Hepatocyte (in vitro differentiated cells): Measurements from ENCODE around the gene SGCA. TPM values are rescaled to one million over a fixed set of nuclear protein-coding genes. Genes with fewer than 3 reads are reported as not detected.
A peak's percentile ranks its signal among the peaks of the same experiment; 100 is the strongest.

Source experiments
- DNase-seq: peaks from one replicate; pipeline ENCODE4 v3.0.0-alpha.2; 2016; ENCODE audit warnings: low spot score
- H2AFZ ChIP-seq: fragments of 200-600 bp; sonication (generic); 2 replicates; pipeline ENCODE4 v1.6.0; 2016; ENCODE audit warnings: antibody characterized with exemption, mild to moderate bottlenecking
- H3K27ac ChIP-seq: fragments of 200-600 bp; sonication (generic); 2 replicates; pipeline ENCODE4 v1.5.1; 2016; ENCODE audit warnings: mild to moderate bottlenecking
- H3K27me3 ChIP-seq: fragments of 200-600 bp; sonication (generic); 2 replicates; pipeline ENCODE4 v1.6.1; 2016
- H3K36me3 ChIP-seq: fragments of 200-600 bp; sonication (generic); replicated peaks from 2 replicates; pipeline ENCODE4 v1.5.1; 2016; ENCODE audit warnings: low read depth; ENCODE audit not compliant: insufficient read depth
- H3K4me1 ChIP-seq: fragments of 200-600 bp; sonication (generic); 2 replicates; pipeline ENCODE4 v1.5.1; 2016; ENCODE audit warnings: mild to moderate bottlenecking, moderate library complexity; ENCODE audit not compliant: insufficient read depth
- H3K4me2 ChIP-seq: fragments of 200-600 bp; sonication (generic); 2 replicates; pipeline ENCODE4 v1.6.0; 2016
- H3K4me3 ChIP-seq: fragments of 200-600 bp; sonication (generic); 2 replicates; pipeline ENCODE4 v1.5.1; 2016; ENCODE audit warnings: mild to moderate bottlenecking
- H3K79me2 ChIP-seq: fragments of 200-600 bp; sonication (generic); 2 replicates; pipeline ENCODE4 v1.6.0; 2017; ENCODE audit warnings: mild to moderate bottlenecking
- H3K9me2 ChIP-seq: fragments of 200-600 bp; sonication (generic); replicated peaks from 2 replicates; pipeline ENCODE4 v1.6.0; 2017; ENCODE audit warnings: mild to moderate bottlenecking; ENCODE audit not compliant: insufficient read depth
- H3K9me3 ChIP-seq: fragments of 200-600 bp; sonication (generic); 2 replicates; pipeline ENCODE4 v1.5.1; 2016; ENCODE audit warnings: low read depth, mild to moderate bottlenecking
- H4K20me1 ChIP-seq: fragments of 200-600 bp; sonication (generic); 2 replicates; pipeline ENCODE4 v1.6.0; 2016; ENCODE audit warnings: mild to moderate bottlenecking; ENCODE audit not compliant: insufficient read depth, poor library complexity, severe bottlenecking
- CTCF ChIP-seq: fragments of 200-600 bp; sonication (generic); IDR thresholded peaks from 2 replicates; pipeline ENCODE4 v1.5.1; 2016; ENCODE audit warnings: antibody characterized with exemption, mild to moderate bottlenecking; ENCODE audit not compliant: poor library complexity
- EZH2 ChIP-seq: fragments of 200-600 bp; sonication (generic); IDR thresholded peaks from 2 replicates; pipeline ENCODE4 v1.6.1; 2016; ENCODE audit warnings: antibody characterized with exemption, mild to moderate bottlenecking, borderline replicate concordance
- EZH2phosphoT487 ChIP-seq: fragments of 200-600 bp; sonication (generic); IDR thresholded peaks from one replicate; pipeline ENCODE4 v1.6.1; 2018; ENCODE audit warnings: antibody characterized with exemption, mild to moderate bottlenecking, low read depth, moderate library complexity; ENCODE audit not compliant: unreplicated experiment, severe bottlenecking
- WGBS: methylation state at CpG from one replicate; pipeline ENCODE4 v1.1.6; 2016; ENCODE audit warnings: low lambda C conversion rate; ENCODE audit errors: missing lambda C conversion rate; 5-methylcytosine and 5-hydroxymethylcytosine counted together
- polyA plus RNA-seq: library from polyadenylated mRNA; unstranded; fragments of >200 nt; fragmentation: Nextera tagmentation; extraction: Ambion mirVana; gene quantifications from 2 replicates; pipeline ENCODE4 v1.2.1, GENCODE V29; 2016
- total RNA-seq: library from RNA; depleted of rRNA; stranded (reverse); fragments of >200 nt; gene quantifications from 2 replicates; pipeline ENCODE4 v1.2.3, GENCODE V29; 2014

The SGCA gene
- total and polyA plus RNA-seq, 2 experiments from 2014 or later = 0.37 to 2.2 TPM

GRCh38 chr17:50147841-50148225 is 18.0 kb upstream of the SGCA start:
- no peaks in the 10 kb centered on the region for H3K27me3 ChIP-seq
- H3K36me3 ChIP-seq = no peaks in the 10 kb centered on the region
- TF ChIP-seq CTCF (no peak), EZH2 (no peak), EZH2phosphoT487 (no peak)
- no peaks in the 10 kb centered on the region for H3K9me2 ChIP-seq
- H4K20me1 ChIP-seq = peaks cover 39% of the 10 kb centered on the region
- H3K4me2 ChIP-seq = peak overlapping the region; percentile 98
- no peak overlapping the region for H2AFZ ChIP-seq
- 13% methylated on average over 5 of the region's 5 CpGs for WGBS
- no peak overlapping the region for H3K4me3 ChIP-seq
- no peaks in the 10 kb centered on the region for H3K9me3 ChIP-seq
- peak; percentile 69 for DNase-seq
- H3K4me1 ChIP-seq = peaks cover 35% of the 10 kb centered on the region
- H3K79me2 ChIP-seq = peaks cover 51% of the 10 kb centered on the region
- H3K27ac ChIP-seq = peak overlapping the region; percentile 56

- H3K27ac ChIP-seq = peak overlapping the region; percentile 56
- peaks cover 51% of the 10 kb centered on the region for H3K79me2 ChIP-seq
- no peaks in the 10 kb centered on the region for H3K9me2 ChIP-seq
- no peaks in the 10 kb centered on the region for H3K27me3 ChIP-seq
- 13% methylated on average over 14 of the region's 25 CpGs for WGBS
- DNase-seq = peak; percentile 72
- peaks cover 35% of the 10 kb centered on the region for H3K4me1 ChIP-seq
- no peaks in the 10 kb centered on the region for H3K9me3 ChIP-seq
- H3K4me2 ChIP-seq = peak overlapping the region; percentile 98
- H4K20me1 ChIP-seq = peaks cover 39% of the 10 kb centered on the region
- TF ChIP-seq EZH2phosphoT487 = no peak
- TF ChIP-seq EZH2 = no peak
- TF ChIP-seq CTCF = peak; percentile 31
- peak overlapping the region; percentile 98 for H3K4me3 ChIP-seq
- no peak overlapping the region for H2AFZ ChIP-seq
- no peaks in the 10 kb centered on the region for H3K36me3 ChIP-seq
Observed at GRCh38 chr17:50148226-50149090, 17.3 kb upstream of the SGCA start.

- no peaks in the 10 kb centered on the region for H3K27me3 ChIP-seq
- no peaks in the 10 kb centered on the region for H3K36me3 ChIP-seq
- peak overlapping the region; percentile 98 for H3K4me2 ChIP-seq
- no peaks in the 10 kb centered on the region for H3K9me2 ChIP-seq
- peaks cover 51% of the 10 kb centered on the region for H3K79me2 ChIP-seq
- H3K4me1 ChIP-seq = peaks cover 35% of the 10 kb centered on the region
- H3K4me3 ChIP-seq = peak overlapping the region; percentile 98
- peaks cover 39% of the 10 kb centered on the region for H4K20me1 ChIP-seq
- no peaks in the 10 kb centered on the region for H3K9me3 ChIP-seq
- TF ChIP-seq EZH2phosphoT487 = no peak
- no peak for DNase-seq
- WGBS = 7% methylated on average over 13 of the region's 30 CpGs
- H3K27ac ChIP-seq = peak overlapping the region; percentile 56
- no peak overlapping the region for H2AFZ ChIP-seq
Observed at GRCh38 chr17:50149091-50149416, 16.8 kb upstream of the SGCA start.
